HepG2 (cell line): Measurements from ENCODE around the gene FERMT2. TPM values are rescaled to one million over a fixed set of nuclear protein-coding genes. Genes with fewer than 3 reads are reported as not detected.

Experiments
- ATAC-seq: fragments of 200-7000 bp; cut with Tn5 transposase; 3 replicates; pipeline ENCODE4 v1.9.1; 2020; ENCODE audit warnings: mild to moderate bottlenecking, moderate library complexity
- BruUV-seq: library from RNA; stranded (reverse); fragments of 400-500 nt; replicated peaks from 2 replicates; lab custom pipeline; 2021; lab: Mats Ljungman, UMichigan
- CTCF ChIA-PET: fragments of 300-600 bp; formaldehyde crosslinking; extraction: SDS; loops from one replicate; lab custom pipeline; 2021; ENCODE audit warnings: low total read pairs, inconsistent platforms, low intra/inter-chr PET ratio; lab: Yijun Ruan, JAX
- POLR2A ChIA-PET: fragments of 350-600 bp; sonication (Branson Sonifier 250); formaldehyde crosslinking; loops from one replicate; lab custom pipeline; 2020; ENCODE audit warnings: antibody characterized with exemption, inconsistent platforms; lab: Yijun Ruan, JAX
- DNase-seq: peaks from one replicate; pipeline ENCODE4 v3.0.0-alpha.2; 2015; ENCODE audit warnings: low spot score
- FAIRE-seq: peaks from 3 replicates; lab custom pipeline; 2011; peaks lifted over from hg19 to GRCh38; lab: Jason Lieb, UNC
- H2AFZ ChIP-seq: one replicate; pipeline ENCODE4 v1.6.1; 2011; ENCODE audit warnings: low read length, inconsistent platforms
- H3K27ac ChIP-seq: fragments of 300-600 bp; 3 replicates; pipeline ENCODE4 v1.8.0; 2011; ENCODE audit warnings: mixed run types, mild to moderate bottlenecking, mixed read lengths, low read length, inconsistent platforms; ENCODE audit not compliant: insufficient read depth; ENCODE audit errors: extremely low read length
- H3K27me3 ChIP-seq, 2 experiments: fragments of 200-600 bp in 1 of 2; 2 replicates in 1 of 2; 3 replicates in 1 of 2; pipeline versions ENCODE4 v1.6.0 to v1.8.0; 2011; ENCODE audit warnings: low read length in 2 of 2, mild to moderate bottlenecking in 2 of 2, moderate library complexity in 2 of 2, inconsistent platforms in 1 of 2; ENCODE audit not compliant: insufficient read depth in 2 of 2, control insufficient read depth in 1 of 2
- H3K36me3 ChIP-seq, 2 experiments: fragments of 200-600 bp in 1 of 2; replicated peaks in 1 of 2; 2 replicates in 1 of 2; 3 replicates in 1 of 2; pipeline versions ENCODE4 v1.5.1 to v1.8.0; 2011; ENCODE audit warnings: low read length in 2 of 2, inconsistent platforms in 1 of 2; ENCODE audit not compliant: insufficient read depth in 2 of 2, control insufficient read depth in 1 of 2
- H3K4me1 ChIP-seq: 2 replicates; pipeline ENCODE4 v1.5.1; 2012; ENCODE audit warnings: low read length, inconsistent platforms; ENCODE audit not compliant: insufficient read depth
- H3K4me2 ChIP-seq: 2 replicates; pipeline ENCODE4 v1.6.0; 2011; ENCODE audit warnings: low read depth, low read length, inconsistent platforms
- H3K4me3 ChIP-seq, 3 experiments: fragments of 200-600 bp in 1 of 3; sonication (generic), shearing (Covaris generic) in 1 of 3; replicated peaks in 1 of 3; 2 replicates each; pipeline ENCODE4 v1.5.1; 2011 to 2016; ENCODE audit warnings: low read length in 3 of 3, inconsistent platforms in 2 of 3, low read depth in 2 of 3, mild to moderate bottlenecking in 2 of 3, control low read depth in 1 of 3, mixed read lengths in 1 of 3; ENCODE audit not compliant: insufficient read depth in 1 of 3
- H3K79me2 ChIP-seq: one replicate; pipeline ENCODE4 v1.6.1; 2011; ENCODE audit warnings: low read length, inconsistent platforms; ENCODE audit not compliant: insufficient read depth
- H3K9ac ChIP-seq: 2 replicates; pipeline ENCODE4 v1.6.0; 2011; ENCODE audit warnings: mild to moderate bottlenecking, low read depth, low read length, inconsistent platforms; ENCODE audit not compliant: insufficient read depth
- H3K9me3 ChIP-seq: 2 replicates; pipeline ENCODE4 v1.5.1; 2012; ENCODE audit warnings: mild to moderate bottlenecking, low read length
- H4K20me1 ChIP-seq: 2 replicates; pipeline ENCODE4 v1.6.0; 2011; ENCODE audit warnings: inconsistent platforms, mild to moderate bottlenecking, low read length, moderate library complexity; ENCODE audit not compliant: insufficient read depth
- FOSL2 ChIP-seq: sonication (generic); formaldehyde crosslinking; IDR thresholded peaks from 2 replicates; pipeline ENCODE4 v1.4.0; 2020; ENCODE audit warnings: missing genetic modification reagents
- ZNF598 ChIP-seq: sonication (generic); formaldehyde crosslinking; IDR thresholded peaks from 2 replicates; pipeline ENCODE4 v1.5.1; 2020; ENCODE audit warnings: mild to moderate bottlenecking, missing genetic modification reagents, borderline replicate concordance
- WGBS: methylation state at CpG from one replicate; pipeline ENCODE4 v1.1.6; 2017; ENCODE audit warnings: low lambda C conversion rate; 5-methylcytosine and 5-hydroxymethylcytosine counted together
- in situ Hi-C: cut with HindIII; loops from 2 replicates; pipeline ENCODE4 v1.10.0; 2017; ENCODE audit warnings: low pct_unique_long_range_greater_than_20kb; ENCODE audit not compliant: extremely low pct_ligation_motif_present
- intact Hi-C: fragments of 100-400 bp; cut with micrococcal nuclease; formaldehyde crosslinking; loops from one replicate; pipeline ENCODE4 v1.10.0; 2022; ENCODE audit not compliant: unreplicated experiment
- polyA plus RNA-seq, 8 experiments: library from polyadenylated mRNA; depleted of rRNA in 3 of 8; stranded (reverse) in 7 of 8; unstranded in 1 of 8; fragments of >200 nt; fragmentation: Illumina TruSeq in 4 of 8; extraction: Trizol in 4 of 8; gene quantifications; 2 replicates each; pipeline versions ENCODE4 v1.2.1 to v1.2.3, GENCODE V29; 2011 to 2016; ENCODE audit warnings: low read depth in 4 of 8, missing spikeins in 1 of 8, mixed read lengths in 1 of 8; ENCODE audit not compliant: insufficient read depth in 1 of 8
- total RNA-seq, 5 experiments: library from RNA; depleted of rRNA; stranded (reverse); fragments of >200 nt; fragmentation: Illumina TruSeq; extraction: Trizol; gene quantifications; 2 replicates each; pipeline ENCODE4 v1.2.3, GENCODE V29; 2016; ENCODE audit warnings: low read depth in 1 of 5
- TF ChIP-seq, protein P1 (sequence below): sonication (generic); formaldehyde crosslinking; IDR thresholded peaks from one replicate; pipeline ENCODE4 v1.5.1; 2020; ENCODE audit warnings: mild to moderate bottlenecking, missing genetic modification reagents; ENCODE audit errors: not compliant biosample characterization

FERMT2 gene
- total and polyA plus RNA-seq, 2 of the 13 experiments (the other 11 are each of a cell fraction or from before 2014, with no cell fraction given), result 36.2 to 60.4 TPM

DNA sequence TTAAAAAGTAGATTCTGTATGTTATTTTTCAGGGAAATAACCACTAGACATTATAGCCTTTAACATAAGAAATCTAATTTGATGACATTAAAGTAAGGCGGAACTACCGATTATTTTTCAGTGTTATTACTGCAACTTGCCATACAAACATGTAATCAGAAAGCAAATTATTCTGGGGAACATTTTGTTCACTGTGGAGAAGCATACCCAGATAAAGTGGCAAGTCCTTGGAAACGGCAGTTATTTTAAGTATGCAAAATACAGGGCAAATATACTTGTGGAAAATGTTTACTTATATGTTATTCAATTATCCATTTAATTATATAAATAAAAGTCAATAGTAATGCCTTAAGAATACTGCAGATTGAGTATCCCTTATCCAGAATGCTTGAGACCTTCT, 71.9 kb downstream of the FERMT2 start:
- no peaks in the 10 kb centered on the region for H3K9me3 ChIP-seq
- H4K20me1 ChIP-seq, result no peaks in the 10 kb centered on the region
- no peak overlapping the region for H3K4me3 ChIP-seq
- no peak overlapping the region for H3K27ac ChIP-seq
- no peak overlapping the region for H3K9ac ChIP-seq
- no peak for DNase-seq
- ChIA-PET POLR2A (no interaction called here), CTCF (no interaction called here)
- ATAC-seq, result no peak
- no peaks in the 10 kb centered on the region for H3K79me2 ChIP-seq
- H3K27me3 ChIP-seq, result no peaks in the 10 kb centered on the region
- no TSS peak for BruUV-seq
- in situ Hi-C loops (no loop called here), intact Hi-C loops (no loop called here)
- H3K36me3 ChIP-seq, result peaks cover 8 to 54% of the 10 kb centered on the region in 2 experiments
- FAIRE-seq, result no peak
- H2AFZ ChIP-seq, result no peak overlapping the region
- no peak for TF ChIP-seq ZNF598 (CRISPR knock-in tag)
- TF ChIP-seq, protein P1, sequence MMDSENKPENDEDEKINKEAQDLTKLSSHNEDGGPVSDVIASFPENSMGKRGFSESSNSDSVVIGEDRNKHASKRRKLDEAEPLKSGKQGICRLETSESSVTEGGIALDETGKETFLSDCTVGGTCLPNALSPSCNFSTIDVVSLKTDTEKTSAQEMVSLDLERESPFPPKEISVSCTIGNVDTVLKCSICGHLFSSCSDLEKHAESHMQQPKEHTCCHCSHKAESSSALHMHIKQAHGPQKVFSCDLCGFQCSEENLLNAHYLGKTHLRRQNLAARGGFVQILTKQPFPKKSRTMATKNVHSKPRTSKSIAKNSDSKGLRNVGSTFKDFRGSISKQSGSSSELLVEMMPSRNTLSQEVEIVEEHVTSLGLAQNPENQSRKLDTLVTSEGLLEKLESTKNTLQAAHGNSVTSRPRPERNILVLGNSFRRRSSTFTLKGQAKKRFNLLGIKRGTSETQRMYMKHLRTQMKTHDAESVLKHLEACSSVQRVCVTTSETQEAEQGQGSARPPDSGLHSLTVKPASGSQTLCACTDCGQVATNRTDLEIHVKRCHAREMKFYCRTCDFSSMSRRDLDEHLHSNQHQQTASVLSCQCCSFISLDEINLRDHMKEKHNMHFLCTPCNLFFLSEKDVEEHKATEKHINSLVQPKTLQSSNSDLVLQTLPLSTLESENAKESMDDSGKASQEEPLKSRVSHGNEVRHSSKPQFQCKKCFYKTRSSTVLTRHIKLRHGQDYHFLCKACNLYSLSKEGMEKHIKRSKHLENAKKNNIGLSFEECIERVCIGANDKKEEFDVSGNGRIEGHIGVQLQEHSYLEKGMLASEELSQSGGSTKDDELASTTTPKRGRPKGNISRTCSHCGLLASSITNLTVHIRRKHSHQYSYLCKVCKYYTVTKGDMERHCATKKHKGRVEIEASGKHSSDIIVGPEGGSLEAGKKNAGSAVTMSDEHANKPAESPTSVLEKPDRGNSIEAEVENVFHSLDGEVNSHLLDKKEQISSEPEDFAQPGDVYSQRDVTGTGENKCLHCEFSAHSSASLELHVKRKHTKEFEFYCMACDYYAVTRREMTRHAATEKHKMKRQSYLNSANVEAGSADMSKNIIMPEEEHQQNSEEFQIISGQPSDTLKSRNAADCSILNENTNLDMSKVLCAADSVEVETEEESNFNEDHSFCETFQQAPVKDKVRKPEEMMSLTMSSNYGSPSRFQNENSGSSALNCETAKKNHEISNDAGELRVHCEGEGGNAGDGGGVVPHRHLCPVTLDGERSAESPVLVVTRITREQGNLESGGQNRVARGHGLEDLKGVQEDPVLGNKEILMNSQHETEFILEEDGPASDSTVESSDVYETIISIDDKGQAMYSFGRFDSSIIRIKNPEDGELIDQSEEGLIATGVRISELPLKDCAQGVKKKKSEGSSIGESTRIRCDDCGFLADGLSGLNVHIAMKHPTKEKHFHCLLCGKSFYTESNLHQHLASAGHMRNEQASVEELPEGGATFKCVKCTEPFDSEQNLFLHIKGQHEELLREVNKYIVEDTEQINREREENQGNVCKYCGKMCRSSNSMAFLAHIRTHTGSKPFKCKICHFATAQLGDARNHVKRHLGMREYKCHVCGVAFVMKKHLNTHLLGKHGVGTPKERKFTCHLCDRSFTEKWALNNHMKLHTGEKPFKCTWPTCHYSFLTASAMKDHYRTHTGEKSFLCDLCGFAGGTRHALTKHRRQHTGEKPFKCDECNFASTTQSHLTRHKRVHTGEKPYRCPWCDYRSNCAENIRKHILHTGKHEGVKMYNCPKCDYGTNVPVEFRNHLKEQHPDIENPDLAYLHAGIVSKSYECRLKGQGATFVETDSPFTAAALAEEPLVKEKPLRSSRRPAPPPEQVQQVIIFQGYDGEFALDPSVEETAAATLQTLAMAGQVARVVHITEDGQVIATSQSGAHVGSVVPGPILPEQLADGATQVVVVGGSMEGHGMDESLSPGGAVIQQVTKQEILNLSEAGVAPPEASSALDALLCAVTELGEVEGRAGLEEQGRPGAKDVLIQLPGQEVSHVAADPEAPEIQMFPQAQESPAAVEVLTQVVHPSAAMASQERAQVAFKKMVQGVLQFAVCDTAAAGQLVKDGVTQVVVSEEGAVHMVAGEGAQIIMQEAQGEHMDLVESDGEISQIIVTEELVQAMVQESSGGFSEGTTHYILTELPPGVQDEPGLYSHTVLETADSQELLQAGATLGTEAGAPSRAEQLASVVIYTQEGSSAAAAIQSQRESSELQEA (CRISPR knock-in tag), result no peak
- no peak for TF ChIP-seq FOSL2
- no peak overlapping the region for H3K4me2 ChIP-seq
- no peaks in the 10 kb centered on the region for H3K4me1 ChIP-seq
- 98% methylated on average over 3 of the region's 3 CpGs for WGBS
